Nephron progenitor cell (in vitro differentiated cells): Measurements from ENCODE around the gene TNRC6C.

Experiments
- DNase-seq: peaks from one replicate; pipeline ENCODE4 v3.0.0; 2021
- H3K27ac Mint-ChIP-seq: 2 replicates; pipeline ENCODE4 v1.8.0; 2021; ENCODE audit warnings: mild to moderate bottlenecking, moderate library complexity, mixed read lengths
- H3K27me3 Mint-ChIP-seq: 2 replicates; pipeline ENCODE4 v1.8.0; 2021; ENCODE audit warnings: mild to moderate bottlenecking, low read depth, mixed read lengths; ENCODE audit not compliant: poor library complexity
- H3K36me3 Mint-ChIP-seq: 2 replicates; pipeline ENCODE4 v1.8.0; 2021; ENCODE audit warnings: low read depth, mixed read lengths
- H3K4me1 Mint-ChIP-seq: 2 replicates; pipeline ENCODE4 v1.8.0; 2021; ENCODE audit warnings: mixed read lengths
- H3K4me3 Mint-ChIP-seq: 2 replicates; pipeline ENCODE4 v1.8.0; 2021; ENCODE audit warnings: mild to moderate bottlenecking, moderate library complexity, mixed read lengths
- H3K9me3 Mint-ChIP-seq: 2 replicates; pipeline ENCODE4 v1.8.0; 2021; ENCODE audit warnings: mild to moderate bottlenecking, moderate library complexity, mixed read lengths
- CTCF ChIP-seq: fragments of 200-600 bp; sonication (generic); IDR thresholded peaks from 2 replicates; pipeline ENCODE4 v1.5.0; 2021; ENCODE audit warnings: antibody characterized with exemption

The TNRC6C gene

GRCh38 chr17:78131172-78132083 lies 172.9 kb downstream of the TNRC6C start:
- Mint-ChIP-seq H3K27ac (no peak overlapping the region), H3K27me3 (peaks cover 32% of the 10 kb centered on the region), H3K36me3 (no peaks in the 10 kb centered on the region), H3K9me3 (no peaks in the 10 kb centered on the region), H3K4me3 (no peak overlapping the region), H3K4me1 (peaks cover 36% of the 10 kb centered on the region)
- no peak for TF ChIP-seq CTCF
- DNase-seq = no peak

- H3K4me3 Mint-ChIP-seq = peak overlapping the region; percentile 66
- H3K36me3 Mint-ChIP-seq = no peaks in the 10 kb centered on the region
Observed at GRCh38 chr17:78132084-78132676, 173.7 kb downstream of the TNRC6C start.

GRCh38 chr17:78132767-78133178 lies 174.3 kb downstream of the TNRC6C start:
- H3K4me1 Mint-ChIP-seq = peaks cover 28% of the 10 kb centered on the region
- DNase-seq = no peak
- no peaks in the 10 kb centered on the region for H3K9me3 Mint-ChIP-seq
- peaks cover 32% of the 10 kb centered on the region for H3K27me3 Mint-ChIP-seq
- H3K36me3 Mint-ChIP-seq = no peaks in the 10 kb centered on the region
- H3K4me3 Mint-ChIP-seq = no peak overlapping the region
- TF ChIP-seq CTCF = no peak
- H3K27ac Mint-ChIP-seq = no peak overlapping the region

More at GRCh38 chr17:78132084-78132676, 173.7 kb downstream of the TNRC6C start:
- no peak for TF ChIP-seq CTCF
- H3K27me3 Mint-ChIP-seq = peaks cover 32% of the 10 kb centered on the region
- H3K9me3 Mint-ChIP-seq = no peaks in the 10 kb centered on the region
- peak; percentile 43 for DNase-seq
- H3K27ac Mint-ChIP-seq = no peak overlapping the region
- H3K4me1 Mint-ChIP-seq = peaks cover 31% of the 10 kb centered on the region

GRCh38 chr17:78133179-78133951 lies 174.9 kb downstream of the TNRC6C start:
- DNase-seq = no peak
- no peaks in the 10 kb centered on the region for H3K36me3 Mint-ChIP-seq
- no peak for TF ChIP-seq CTCF
- no peak overlapping the region for H3K27ac Mint-ChIP-seq
- no peaks in the 10 kb centered on the region for H3K9me3 Mint-ChIP-seq
- peaks cover 28% of the 10 kb centered on the region for H3K4me1 Mint-ChIP-seq
- H3K4me3 Mint-ChIP-seq = no peak overlapping the region
- peaks cover 32% of the 10 kb centered on the region for H3K27me3 Mint-ChIP-seq

- no peaks in the 10 kb centered on the region for H3K36me3 Mint-ChIP-seq
- no peak overlapping the region for H3K4me3 Mint-ChIP-seq
- peak; percentile 37 for TF ChIP-seq CTCF
- no peak overlapping the region for H3K27ac Mint-ChIP-seq
- peaks cover 27% of the 10 kb centered on the region for H3K4me1 Mint-ChIP-seq
- H3K27me3 Mint-ChIP-seq = peaks cover 32% of the 10 kb centered on the region
- H3K9me3 Mint-ChIP-seq = no peaks in the 10 kb centered on the region
- DNase-seq = peak; percentile 53
Observed at GRCh38 chr17:78133971-78134898, 175.7 kb downstream of the TNRC6C start.
